Stimulated activated CD4-positive, alpha-beta T cell treated with anti-CD3 and anti-CD28 coated beads, Interleukin-12 subunit alpha, Interleukin-12 subunit beta, amount 100 ng/mL, for 48 hours (primary cell): Measurements from ENCODE around the gene SALL4.
"Not testable (repeated sequence)": the region's sequence is repeated elsewhere in the genome, so short reads cannot be mapped to it uniquely, and the experiment has no call there.

Experiments used
- DNase-seq, 3 donors: peaks; one replicate each; pipeline ENCODE4 v3.0.0-alpha.2; 2020; ENCODE audit warnings: low read depth in 2 of 3, low spot score in 1 of 3

SALL4 gene

GRCh38 chr20:51802170-51802751 is at the start of gene SALL4:
Gene SALL4 (minus strand): TSS chr20:51802521. CDS start chr20:51802408, 113 bp downstream.
- no peak for DNase-seq

GRCh38 chr20:51848346-51848745 is 46.0 kb upstream of the SALL4 start:
- no peak for DNase-seq

- DNase-seq: no peak
Measured at GRCh38 chr20:51840865-51841264, 38.5 kb upstream of the SALL4 start.

- DNase-seq: no peak
Measured at GRCh38 chr20:51837876-51838420, 35.6 kb upstream of the SALL4 start.

GRCh38 chr20:51837436-51837835 is 35.1 kb upstream of the SALL4 start:
- DNase-seq: no peak

GRCh38 chr20:51833326-51833725 is 31.0 kb upstream of the SALL4 start:
- no peak for DNase-seq

GRCh38 chr20:51832276-51832675 is 30.0 kb upstream of the SALL4 start:
- no peak for DNase-seq

GRCh38 chr20:51831866-51832265 is 29.5 kb upstream of the SALL4 start:
- no peak for DNase-seq

GRCh38 chr20:51830538-51830937 is 28.2 kb upstream of the SALL4 start:
- DNase-seq: no peak

- DNase-seq: no peak
Measured at GRCh38 chr20:51828762-51829161, 26.4 kb upstream of the SALL4 start.

GRCh38 chr20:51826372-51826771 is 24.1 kb upstream of the SALL4 start:
- no peak for DNase-seq

GRCh38 chr20:51818479-51819008 is 16.2 kb upstream of the SALL4 start:
- DNase-seq: no peak

- DNase-seq: not testable (repeated sequence)
Measured at GRCh38 chr20:51816856-51817255, 14.5 kb upstream of the SALL4 start.

GRCh38 chr20:51815383-51816076 is 13.2 kb upstream of the SALL4 start:
- DNase-seq: no peak

- no peak for DNase-seq
Measured at GRCh38 chr20:51812861-51813260, 10.5 kb upstream of the SALL4 start.

GRCh38 chr20:51811514-51812128 is 9.3 kb upstream of the SALL4 start:
- no peak for DNase-seq

GRCh38 chr20:51811042-51811355 is 8.7 kb upstream of the SALL4 start:
- no peak for DNase-seq

- DNase-seq: no peak
Measured at GRCh38 chr20:51810155-51811041, 8.1 kb upstream of the SALL4 start.

GRCh38 chr20:51807720-51808250 is 5.5 kb upstream of the SALL4 start:
- DNase-seq: no peak

- no peak for DNase-seq
Measured at GRCh38 chr20:51804754-51805153, 2.4 kb upstream of the SALL4 start.
